ENCODE measurements around the gene CLCN6. TPM values are rescaled to one million over a fixed set of nuclear protein-coding genes. Genes with fewer than 3 reads are reported as not detected.
A peak's percentile ranks its signal among the peaks of the same experiment; 100 is the strongest.

Gene CLCN6
- total and polyA plus RNA-seq, 2 of the 8 experiments (the other 6 are each of a cell fraction or from before 2014, with no cell fraction given): 15.7 to 26.0 TPM

DNA sequence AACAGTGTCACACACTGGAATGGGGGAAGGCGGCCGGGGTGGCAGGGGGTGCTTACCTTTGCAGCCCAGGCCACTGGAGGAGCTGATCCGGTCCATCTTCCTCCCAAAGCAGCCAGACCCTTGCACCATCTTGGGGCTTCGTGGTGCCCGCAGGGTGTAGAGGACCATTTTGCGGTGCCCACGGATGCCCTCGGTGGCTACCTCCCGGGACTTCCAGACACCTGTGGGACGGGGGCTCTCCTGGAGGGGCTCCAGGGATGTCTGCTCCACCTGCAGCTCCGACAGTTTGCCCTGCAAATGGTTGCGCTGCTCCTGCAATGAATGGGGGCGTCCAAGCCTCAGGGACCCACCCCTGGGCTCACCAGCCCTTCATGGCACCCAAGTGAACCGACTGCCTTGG is 52.2 kb downstream of the CLCN6 start:
- H3K56ac ChIP-seq (replicated peaks; ENCODE audit: insufficient read length, low read depth, low read length): no peak overlapping the region
- peaks cover 0 to 22% (median 13%) of the 10 kb centered on the region in 4 experiments; a peak in 6 of 7 replicates for H3K27me3 ChIP-seq (replicated peaks in 1 of 4; ENCODE audit: control insufficient read depth in 3 of 4, extremely low read depth in 1 of 4, insufficient read depth in 3 of 4, low read length in 3 of 4)
- CTCF ChIA-PET (ENCODE audit: partially characterized antibody): interaction anchor here (0.6 to 4.9 kb wide), 7 partner anchors 9 to 109 kb away, joined by 3 to 21 read pairs (median 3); partner anchors contain the start of gene NPPA
- peaks cover 3% of the 10 kb centered on the region; the same call in 1 of the 2 replicates for H3K23me2 ChIP-seq (ENCODE audit: low read depth, low read length)
- H3K36me3 ChIP-seq (ENCODE audit: control insufficient read depth in 2 of 4, insufficient read depth in 4 of 4, low read length in 3 of 4): no peaks in the 10 kb centered on the region
- H2BK120ac ChIP-seq (replicated peaks; ENCODE audit: low read depth, low read length): no peak overlapping the region
- H4K20me1 ChIP-seq (replicated peaks in 1 of 2; ENCODE audit: control insufficient read depth in 1 of 2, insufficient read depth in 2 of 2, low read length in 2 of 2): peaks cover 0 to 4% of the 10 kb centered on the region in 2 experiments
- no peak overlapping the region for H3K9ac ChIP-seq (replicated peaks in 1 of 4; ENCODE audit: extremely low read depth in 1 of 4, low read depth in 3 of 4, low read length in 3 of 4)
- H2BK20ac ChIP-seq (ENCODE audit: low read length): no peak overlapping the region
- H3K4me3 ChIP-seq (ENCODE audit: extremely low read depth in 1 of 4, insufficient read depth in 2 of 4, low read depth in 3 of 4, low read length in 4 of 4): no peak overlapping the region
- no peak overlapping the region for H2BK12ac ChIP-seq (ENCODE audit: low read depth, low read length)
- no peak overlapping the region for H3K4ac ChIP-seq (replicated peaks; ENCODE audit: insufficient read length, low read depth, low read length)
- H2AK5ac ChIP-seq (ENCODE audit: low read depth, low read length): no peak overlapping the region
- H4K8ac ChIP-seq (ENCODE audit: extremely low read depth, insufficient read depth, low read length): no peak overlapping the region
- no peaks in the 10 kb centered on the region for H3K9me3 ChIP-seq (ENCODE audit: insufficient read depth in 2 of 2, low read depth in 1 of 2, low read length in 1 of 2)
- H3K4me2 ChIP-seq (ENCODE audit: insufficient read depth in 1 of 2, low read depth in 2 of 2, low read length in 2 of 2): peak overlapping the region in 1 of 2 experiments; percentile 36; a peak in 1 of 4 replicates
- no peak overlapping the region for H3K23ac ChIP-seq (ENCODE audit: insufficient read length)
- H3K4me1 ChIP-seq (replicated peaks in 1 of 4; ENCODE audit: control insufficient read depth in 3 of 4, insufficient read depth in 4 of 4, low read length in 3 of 4): peaks cover 0 to 3% (median 1%) of the 10 kb centered on the region in 4 experiments; a peak in 1 of 7 replicates
- H3K27ac ChIP-seq (ENCODE audit: low read depth, low read length): no peak overlapping the region
- no peak overlapping the region for H2BK5ac ChIP-seq (ENCODE audit: low read depth, low read length)
- H4K5ac ChIP-seq (ENCODE audit: insufficient read length, low read depth, low read length): no peak overlapping the region
- no peak overlapping the region for H3K18ac ChIP-seq (ENCODE audit: extremely low read depth, low read length)
- no peaks in the 10 kb centered on the region for H3K79me2 ChIP-seq (ENCODE audit: control insufficient read depth in 1 of 2, insufficient read depth in 2 of 2, low read length in 2 of 2)
- no peak overlapping the region for H4K91ac ChIP-seq (replicated peaks; ENCODE audit: insufficient read length, low read length)
- POLR2A ChIA-PET (ENCODE audit: partially characterized antibody): interaction anchor here (0.5 to 9.0 kb wide), 2 partner anchors 50 to 102 kb away, joined by 3 to 81 read pairs; no protein-coding TSS in a partner anchor
- FAIRE-seq (no peak), DNase-seq (ENCODE audit: low read depth in 1 of 2, low spot score in 2 of 2) (no peak)
- WGBS, 2 experiments (ENCODE audit: extremely low coverage in 1 of 2, insufficient coverage in 1 of 2, insufficient read length in 1 of 2, insufficient replicate concordance in 2 of 2, low coverage in 1 of 2, low lambda C conversion rate in 2 of 2, missing lambda C conversion rate in 1 of 2): 84% methylated on average over 13 of the region's 14 CpGs; no CpG with 5 or more reads in 1 of the 2 experiments
- no peak overlapping the region for H2BK15ac ChIP-seq (ENCODE audit: low read length)
- no peak overlapping the region for H3K14ac ChIP-seq (ENCODE audit: insufficient read length)
- no peaks in the 10 kb centered on the region for H3K79me1 ChIP-seq (ENCODE audit: low read depth, low read length)
- H2AFZ ChIP-seq (ENCODE audit: low read length): no peak overlapping the region
- TF ChIP-seq, protein P1, sequence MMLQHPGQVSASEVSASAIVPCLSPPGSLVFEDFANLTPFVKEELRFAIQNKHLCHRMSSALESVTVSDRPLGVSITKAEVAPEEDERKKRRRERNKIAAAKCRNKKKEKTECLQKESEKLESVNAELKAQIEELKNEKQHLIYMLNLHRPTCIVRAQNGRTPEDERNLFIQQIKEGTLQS (IDR thresholded peaks at IDR 0.05; ENCODE audit: insufficient read depth, low read depth, low read length): no peak
- TF ChIP-seq TAF1 (IDR thresholded peaks at IDR 0.05; ENCODE audit: low read depth, low read length) (no peak), PHF8 (conservative IDR thresholded peaks at IDR 0.05; ENCODE audit: low read depth, low read length) (no peak), KDM5A (IDR thresholded peaks at IDR 0.05; ENCODE audit: low read length) (no peak), TBP (IDR thresholded peaks at IDR 0.05; ENCODE audit: low read depth, low read length) (no peak), HDAC2 (IDR thresholded peaks at IDR 0.05; ENCODE audit: borderline replicate concordance in 1 of 2, low read depth in 2 of 2, low read length in 2 of 2) (no peak), RNF2 (IDR thresholded peaks at IDR 0.05; ENCODE audit: borderline replicate concordance, low read depth, low read length, missing control alignments, poor library complexity, severe bottlenecking) (no peak)
